C4-2B (cell line): Measurements from ENCODE around the gene LRRC58.

ENCODE experiments used
- CTCF ChIP-seq: fragments of 450-650 bp; conservative IDR thresholded peaks from 2 replicates; pipeline ENCODE4 v1.5.1; 2017; ENCODE audit warnings: mild to moderate bottlenecking
- ZFX ChIP-seq: fragments of 450-650 bp; IDR thresholded peaks from 2 replicates; pipeline ENCODE4 v1.6.1; 2017

DNA sequence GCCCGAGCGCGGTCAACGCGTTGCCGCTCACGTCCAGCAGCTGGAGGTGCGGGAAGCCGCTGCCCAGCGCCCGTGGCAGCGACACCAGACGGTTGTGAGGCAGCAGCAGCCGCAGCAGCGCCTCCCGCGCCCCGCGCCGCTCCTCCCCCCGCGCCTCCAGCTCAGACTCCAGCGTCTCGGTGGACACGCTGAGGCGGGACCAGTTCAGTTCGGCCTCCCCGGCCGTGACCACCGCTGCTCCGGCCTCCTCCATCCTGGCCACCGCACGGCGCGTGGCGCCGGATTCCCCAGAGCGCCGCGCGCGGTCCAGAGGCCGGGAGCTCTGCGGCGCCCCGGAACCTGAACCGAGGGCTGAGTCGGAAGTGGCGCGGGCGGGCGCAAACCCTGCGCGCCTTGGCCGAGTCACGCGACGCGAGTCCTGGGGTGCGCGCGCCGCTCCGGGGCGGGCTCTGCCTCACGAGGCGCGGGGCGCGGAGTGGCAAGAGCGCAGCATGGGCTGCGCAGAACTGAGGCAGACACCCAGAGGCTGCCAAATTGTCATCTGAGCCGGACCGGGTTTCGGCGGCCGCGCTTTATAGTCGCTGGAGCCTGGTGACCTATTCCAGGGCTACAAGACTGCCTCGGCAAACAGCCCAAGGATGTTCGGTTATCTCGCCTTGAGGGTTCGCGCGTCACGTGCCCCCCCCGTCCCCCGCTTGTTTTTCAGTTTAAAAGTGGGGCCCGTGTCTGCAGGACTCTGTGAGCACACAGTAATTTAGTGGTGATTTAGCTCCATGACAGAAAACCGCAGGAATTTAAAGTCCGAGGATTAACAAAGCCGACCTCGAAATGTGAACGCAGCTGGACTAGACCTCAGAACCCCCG lies at the start of gene LRRC58:
- TF ChIP-seq ZFX, result peak; percentile 99
- peak; percentile 66 for TF ChIP-seq CTCF
